ENCODE results near the gene PNPLA7. TPM values are rescaled to one million over a fixed set of nuclear protein-coding genes. Genes with fewer than 3 reads are reported as not detected.
"Not testable (repeated sequence)": the region's sequence is repeated elsewhere in the genome, so short reads cannot be mapped to it uniquely, and the experiment has no call there.

The PNPLA7 gene
- total RNA-seq, 4 donors from 2014 or later: 11.4 to 48.6 (median 27.2) TPM

GRCh38 chr9:137453643-137454081, 96.5 kb downstream of the PNPLA7 start:
- no peak for TF ChIP-seq POLR2A (IDR thresholded peaks at IDR 0.05)
- TF ChIP-seq, protein P1, sequence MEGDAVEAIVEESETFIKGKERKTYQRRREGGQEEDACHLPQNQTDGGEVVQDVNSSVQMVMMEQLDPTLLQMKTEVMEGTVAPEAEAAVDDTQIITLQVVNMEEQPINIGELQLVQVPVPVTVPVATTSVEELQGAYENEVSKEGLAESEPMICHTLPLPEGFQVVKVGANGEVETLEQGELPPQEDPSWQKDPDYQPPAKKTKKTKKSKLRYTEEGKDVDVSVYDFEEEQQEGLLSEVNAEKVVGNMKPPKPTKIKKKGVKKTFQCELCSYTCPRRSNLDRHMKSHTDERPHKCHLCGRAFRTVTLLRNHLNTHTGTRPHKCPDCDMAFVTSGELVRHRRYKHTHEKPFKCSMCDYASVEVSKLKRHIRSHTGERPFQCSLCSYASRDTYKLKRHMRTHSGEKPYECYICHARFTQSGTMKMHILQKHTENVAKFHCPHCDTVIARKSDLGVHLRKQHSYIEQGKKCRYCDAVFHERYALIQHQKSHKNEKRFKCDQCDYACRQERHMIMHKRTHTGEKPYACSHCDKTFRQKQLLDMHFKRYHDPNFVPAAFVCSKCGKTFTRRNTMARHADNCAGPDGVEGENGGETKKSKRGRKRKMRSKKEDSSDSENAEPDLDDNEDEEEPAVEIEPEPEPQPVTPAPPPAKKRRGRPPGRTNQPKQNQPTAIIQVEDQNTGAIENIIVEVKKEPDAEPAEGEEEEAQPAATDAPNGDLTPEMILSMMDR (IDR thresholded peaks at IDR 0.05): no peak
- no peaks in the 10 kb centered on the region for H3K27me3 ChIP-seq
- H3K27ac ChIP-seq: peak overlapping the region in 1 of 4 donors; percentile 7
- H3K4me3 ChIP-seq: peak overlapping the region in 3 of 4 donors; percentile 15 to 39 (median 37)
- peaks cover 5 to 51% (median 24%) of the 10 kb centered on the region in 4 donors for H3K4me1 ChIP-seq
- no peaks in the 10 kb centered on the region for H3K9me3 ChIP-seq
- DNase-seq: peak; percentile 59 to 85 (median 74)
- H3K36me3 ChIP-seq: peaks cover 0 to 37% (median 0%) of the 10 kb centered on the region in 3 donors

DNA sequence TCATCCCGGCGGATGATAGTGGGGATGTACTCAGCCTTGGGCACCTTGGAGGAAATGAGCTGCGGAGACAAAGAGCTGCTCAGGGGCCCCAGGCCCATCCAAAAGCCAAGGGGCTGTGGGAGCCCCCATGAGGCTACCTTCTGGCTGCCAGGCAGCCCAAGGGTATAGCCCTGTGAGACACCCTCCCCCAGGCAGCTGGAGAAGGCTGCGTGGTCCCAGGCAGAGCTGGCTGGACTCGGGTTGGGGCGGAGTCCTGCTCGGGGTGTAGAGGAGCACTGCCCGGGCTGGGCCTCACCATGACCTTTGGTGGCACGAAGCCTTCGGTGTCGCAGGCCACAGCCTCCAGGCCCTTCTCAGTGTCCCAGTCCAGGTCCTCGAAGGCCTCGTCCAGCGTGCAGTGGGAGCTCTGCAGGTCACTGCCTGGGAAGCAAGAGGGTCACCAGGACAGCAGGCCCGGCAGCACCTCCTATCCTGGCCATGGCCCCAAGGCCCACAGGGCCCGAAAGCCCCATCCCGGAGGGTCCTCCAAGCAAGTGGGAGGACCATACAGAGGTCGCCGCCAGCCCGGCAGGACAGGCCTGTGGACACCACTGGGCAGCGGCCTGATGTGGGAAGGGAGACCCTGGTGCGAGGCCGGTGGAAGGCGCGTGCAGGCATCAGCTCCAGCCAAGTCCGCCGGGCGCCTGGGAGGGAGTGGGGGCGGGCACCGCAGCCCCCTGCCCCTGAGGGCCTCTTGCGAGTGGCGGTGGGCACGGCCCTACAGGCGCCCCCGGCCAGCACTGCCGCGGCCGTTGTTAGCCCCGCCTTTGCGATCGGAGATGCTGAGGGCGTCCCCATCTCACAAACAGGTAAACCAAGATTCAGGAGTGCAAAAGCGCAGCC, 97.2 kb downstream of the PNPLA7 start:
- TF ChIP-seq POLR2A (IDR thresholded peaks at IDR 0.05): no peak
- TF ChIP-seq, protein P1 (IDR thresholded peaks at IDR 0.05): no peak
- peaks cover 3 to 44% (median 19%) of the 10 kb centered on the region in 4 donors for H3K4me1 ChIP-seq
- H3K27ac ChIP-seq: no peak overlapping the region
- H3K4me3 ChIP-seq: peak overlapping the region in 2 of 4 donors; percentile 37 to 39
- DNase-seq: peak in 2 of 3 donors; percentile 53 to 54
- peaks cover 0 to 41% (median 0%) of the 10 kb centered on the region in 3 donors for H3K36me3 ChIP-seq
- H3K9me3 ChIP-seq: no peaks in the 10 kb centered on the region
- H3K27me3 ChIP-seq: no peaks in the 10 kb centered on the region

- Histone ChIP-seq H3K27ac (no peak overlapping the region), H3K9me3 (no peaks in the 10 kb centered on the region), H3K4me3 (no peak overlapping the region), H3K36me3 (peaks cover 0 to 37% (median 0%) of the 10 kb centered on the region in 3 donors), H3K4me1 (peaks cover 0 to 37% (median 19%) of the 10 kb centered on the region in 4 donors), H3K27me3 (no peaks in the 10 kb centered on the region)
- TF ChIP-seq POLR2A (IDR thresholded peaks at IDR 0.05): no peak
- TF ChIP-seq, protein P1 (IDR thresholded peaks at IDR 0.05): no peak
- peak in 1 of 3 donors; percentile 45 for DNase-seq
Measured at GRCh38 chr9:137452006-137452760, 98.0 kb downstream of the PNPLA7 start.

GRCh38 chr9:137451264-137452005, 98.8 kb downstream of the PNPLA7 start:
- not testable (repeated sequence) for H3K27ac ChIP-seq, H3K4me3 ChIP-seq, H3K9me3 ChIP-seq, H3K27me3 ChIP-seq
- peaks cover 0 to 37% (median 19%) of the 10 kb centered on the region in 4 donors for H3K4me1 ChIP-seq
- peaks cover 0 to 29% (median 0%) of the 10 kb centered on the region in 3 donors for H3K36me3 ChIP-seq
- DNase-seq: peak in 1 of 3 donors; percentile 36

DNA sequence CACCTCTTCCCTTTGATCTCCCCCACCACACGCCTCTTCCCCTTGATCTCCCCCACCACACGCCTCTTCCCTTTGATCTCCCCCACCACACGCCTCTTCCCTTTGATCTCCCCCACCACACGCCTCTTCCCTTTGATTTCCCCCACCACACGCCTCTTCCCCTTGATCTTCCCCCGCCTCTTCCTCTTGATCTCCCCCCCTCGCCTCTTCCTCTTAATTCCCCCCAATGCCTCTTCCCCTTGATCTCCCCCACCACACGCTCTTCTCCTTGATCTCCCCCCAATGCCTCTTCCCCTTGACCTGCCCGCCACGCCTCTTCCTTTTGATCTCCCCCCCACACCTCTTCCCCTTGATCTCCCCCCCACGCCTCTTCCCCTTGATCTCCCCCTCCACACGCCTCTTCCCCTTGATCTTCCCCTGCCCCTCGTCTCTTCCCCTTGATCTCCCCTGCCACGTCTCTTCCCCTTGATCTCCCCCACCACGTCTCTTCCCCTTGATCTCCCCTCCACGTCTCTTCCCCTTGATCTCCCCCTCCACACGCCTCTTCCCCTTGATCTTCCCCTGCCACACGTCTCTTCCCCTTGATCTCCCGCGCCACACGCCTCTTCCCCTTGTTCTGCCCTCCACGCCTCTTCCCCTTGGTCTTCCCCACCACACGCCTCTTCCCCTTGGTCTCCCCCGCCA, 99.5 kb downstream of the PNPLA7 start:
- peaks cover 0 to 26% (median 0%) of the 10 kb centered on the region in 3 donors for H3K36me3 ChIP-seq
- H3K27ac ChIP-seq, H3K9me3 ChIP-seq, H3K4me3 ChIP-seq, H3K27me3 ChIP-seq: not testable (repeated sequence)
- H3K4me1 ChIP-seq: peaks cover 0 to 41% (median 19%) of the 10 kb centered on the region in 4 donors
- DNase-seq: peak in 1 of 3 donors; percentile 39
